ENCODE data around the gene PGBD1. TPM values are rescaled to one million over a fixed set of nuclear protein-coding genes. Genes with fewer than 3 reads are reported as not detected.

Gene PGBD1
- polyA plus RNA-seq, 1 of the 3 experiments (the other 2 are of a cell fraction): 2.5 TPM

DNA sequence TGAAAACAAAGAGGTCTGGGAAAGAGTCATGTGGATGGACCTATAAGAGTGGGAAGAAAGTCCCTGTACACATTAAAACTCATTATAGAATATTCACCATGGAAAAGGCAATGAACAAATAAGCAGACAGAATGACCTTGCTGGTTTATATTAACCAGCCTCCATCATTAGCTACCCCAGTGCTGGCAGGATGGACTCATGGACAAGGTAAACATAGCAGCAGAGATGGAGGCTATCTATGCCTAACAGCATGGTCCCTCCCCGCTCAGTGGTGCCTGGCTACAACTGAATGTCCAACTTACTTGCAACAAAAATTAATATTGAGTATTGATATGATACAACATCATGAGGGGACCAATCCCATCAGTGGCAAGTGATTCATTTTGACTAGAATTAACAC, 63.8 kb downstream of the PGBD1 start (continued):
- TF ChIP-seq, protein P1, sequence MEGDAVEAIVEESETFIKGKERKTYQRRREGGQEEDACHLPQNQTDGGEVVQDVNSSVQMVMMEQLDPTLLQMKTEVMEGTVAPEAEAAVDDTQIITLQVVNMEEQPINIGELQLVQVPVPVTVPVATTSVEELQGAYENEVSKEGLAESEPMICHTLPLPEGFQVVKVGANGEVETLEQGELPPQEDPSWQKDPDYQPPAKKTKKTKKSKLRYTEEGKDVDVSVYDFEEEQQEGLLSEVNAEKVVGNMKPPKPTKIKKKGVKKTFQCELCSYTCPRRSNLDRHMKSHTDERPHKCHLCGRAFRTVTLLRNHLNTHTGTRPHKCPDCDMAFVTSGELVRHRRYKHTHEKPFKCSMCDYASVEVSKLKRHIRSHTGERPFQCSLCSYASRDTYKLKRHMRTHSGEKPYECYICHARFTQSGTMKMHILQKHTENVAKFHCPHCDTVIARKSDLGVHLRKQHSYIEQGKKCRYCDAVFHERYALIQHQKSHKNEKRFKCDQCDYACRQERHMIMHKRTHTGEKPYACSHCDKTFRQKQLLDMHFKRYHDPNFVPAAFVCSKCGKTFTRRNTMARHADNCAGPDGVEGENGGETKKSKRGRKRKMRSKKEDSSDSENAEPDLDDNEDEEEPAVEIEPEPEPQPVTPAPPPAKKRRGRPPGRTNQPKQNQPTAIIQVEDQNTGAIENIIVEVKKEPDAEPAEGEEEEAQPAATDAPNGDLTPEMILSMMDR (IDR thresholded peaks at IDR 0.05): no peak
- no peak for TF ChIP-seq FOSL2 (IDR thresholded peaks at IDR 0.05; ENCODE audit: borderline replicate concordance, low read depth)
- TF ChIP-seq, protein P2, sequence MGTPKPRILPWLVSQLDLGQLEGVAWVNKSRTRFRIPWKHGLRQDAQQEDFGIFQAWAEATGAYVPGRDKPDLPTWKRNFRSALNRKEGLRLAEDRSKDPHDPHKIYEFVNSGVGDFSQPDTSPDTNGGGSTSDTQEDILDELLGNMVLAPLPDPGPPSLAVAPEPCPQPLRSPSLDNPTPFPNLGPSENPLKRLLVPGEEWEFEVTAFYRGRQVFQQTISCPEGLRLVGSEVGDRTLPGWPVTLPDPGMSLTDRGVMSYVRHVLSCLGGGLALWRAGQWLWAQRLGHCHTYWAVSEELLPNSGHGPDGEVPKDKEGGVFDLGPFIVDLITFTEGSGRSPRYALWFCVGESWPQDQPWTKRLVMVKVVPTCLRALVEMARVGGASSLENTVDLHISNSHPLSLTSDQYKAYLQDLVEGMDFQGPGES (IDR thresholded peaks at IDR 0.05; ENCODE audit: low read depth, low read length): no peak
- TF ChIP-seq SMC3 (IDR thresholded peaks at IDR 0.05; ENCODE audit: low read depth, low read length): no peak
- no peak for TF ChIP-seq FOXM1 (IDR thresholded peaks at IDR 0.05; ENCODE audit: low read depth)

DNA sequence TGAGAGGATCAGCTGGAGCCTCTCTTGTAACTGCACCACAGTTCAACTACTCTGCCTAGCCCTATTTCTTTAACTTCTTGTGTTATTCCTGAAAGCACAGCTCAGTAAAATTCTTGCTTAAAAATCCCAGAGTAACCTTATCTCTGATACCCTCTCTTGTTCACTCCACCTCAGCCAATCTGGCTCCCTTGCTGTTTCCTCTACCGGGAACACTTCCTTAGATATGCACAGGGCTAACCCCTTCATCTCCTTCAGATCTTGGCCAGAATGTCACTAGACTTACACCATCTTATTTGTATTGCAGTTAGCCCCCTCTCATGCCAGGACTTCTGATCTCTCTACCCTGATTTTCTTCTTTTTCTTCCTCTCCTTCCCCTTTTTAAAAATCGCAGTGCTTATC, 65.7 kb downstream of the PGBD1 start:
- H3F3A ChIP-seq (replicated peaks; ENCODE audit: insufficient read depth): peaks cover 4% of the 10 kb centered on the region
- peaks cover 6% of the 10 kb centered on the region; the same call in 1 of the 2 replicates for H3K27me3 ChIP-seq (ENCODE audit: insufficient read depth)
- peaks cover 0 to 6% of the 10 kb centered on the region in 2 experiments; a peak in 3 of 4 replicates for H3K4me1 ChIP-seq (ENCODE audit: control insufficient read depth in 1 of 2, insufficient read depth in 2 of 2, low read depth in 1 of 2, low read length in 1 of 2)
- H3K9ac ChIP-seq: no peak overlapping the region
- no peak for TF ChIP-seq YY1 (IDR thresholded peaks at IDR 0.05; ENCODE audit: low read depth)
- TF ChIP-seq GATA2 (CRISPR knock-in tag; IDR thresholded peaks at IDR 0.05): no peak
- POLR2A ChIA-PET: no interaction called here
- H3K9me2 ChIP-seq: no peaks in the 10 kb centered on the region
- WGBS (ENCODE audit: low lambda C conversion rate): 27% methylated on average over 2 of the region's 2 CpGs
- H3K79me2 ChIP-seq (ENCODE audit: insufficient read depth): peaks cover 23% of the 10 kb centered on the region
- no peak overlapping the region for H2AFZ ChIP-seq (ENCODE audit: low read depth)
- no peaks in the 10 kb centered on the region for H3K9me3 ChIP-seq
- H3K27ac ChIP-seq (ENCODE audit: low read depth in 2 of 2, low read length in 1 of 2): no peak overlapping the region
- DNase-seq: no peak
- H3K4me2 ChIP-seq: no peak overlapping the region
- CTCF ChIA-PET: interaction anchor here (1.5 to 2.1 kb wide), 2 partner anchors 10 to 64 kb away, joined by 3 to 8 read pairs; no protein-coding TSS in a partner anchor
- H3K36me3 ChIP-seq (replicated peaks in 1 of 2; ENCODE audit: control insufficient read depth in 1 of 2, insufficient read depth in 2 of 2, low read length in 1 of 2): no peaks in the 10 kb centered on the region
- H3K4me3 ChIP-seq (ENCODE audit: low read depth in 2 of 2, low read length in 1 of 2): no peak overlapping the region
- no peaks in the 10 kb centered on the region for H4K20me1 ChIP-seq (ENCODE audit: insufficient read depth)

DNA sequence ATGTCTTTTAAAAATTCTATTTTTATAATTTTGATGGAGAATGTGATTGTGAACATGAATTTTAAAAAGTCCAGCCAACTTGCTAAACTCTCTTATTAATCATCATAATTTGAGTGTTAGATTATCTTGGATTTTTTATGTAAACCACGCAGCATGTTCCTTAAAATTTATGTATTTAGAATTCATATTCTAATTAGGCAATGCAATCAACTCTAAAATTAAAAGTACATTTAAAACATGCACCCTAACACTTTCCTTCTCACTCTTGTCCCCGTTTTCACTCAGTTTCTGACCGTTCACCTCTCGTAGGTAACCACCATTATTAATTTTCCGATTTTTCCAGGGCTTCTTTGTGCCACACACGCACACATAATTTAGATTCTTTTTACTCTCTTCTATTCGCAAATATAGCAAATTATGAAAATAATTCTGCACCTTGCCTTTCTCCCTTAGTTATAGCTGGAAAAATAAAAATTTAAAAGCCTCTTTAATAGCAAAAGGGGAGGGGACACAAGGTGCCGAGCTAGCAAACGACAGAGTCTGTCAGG, 68.0 kb downstream of the PGBD1 start:
- H3K9me2 ChIP-seq: no peaks in the 10 kb centered on the region
- peak overlapping the region; percentile 49 to 83; a peak in 3 of 4 replicates for H3K27ac ChIP-seq (ENCODE audit: low read depth in 2 of 2, low read length in 1 of 2)
- H3K9ac ChIP-seq: peak overlapping the region; percentile 73; the same call in 1 of the 2 replicates
- H3K79me2 ChIP-seq (ENCODE audit: insufficient read depth): peaks cover 40% of the 10 kb centered on the region
- peaks cover 6% of the 10 kb centered on the region; the same call in 1 of the 2 replicates for H3K27me3 ChIP-seq (ENCODE audit: insufficient read depth)
- H3F3A ChIP-seq (replicated peaks; ENCODE audit: insufficient read depth): peaks cover 4% of the 10 kb centered on the region
- DNase-seq: no peak
- H3K4me3 ChIP-seq (ENCODE audit: low read depth in 2 of 2, low read length in 1 of 2): peak overlapping the region; percentile 89 to 92
- CTCF ChIA-PET: interaction anchor here (0.7 to 1.5 kb wide), 2 partner anchors 12 to 193 kb away, joined by 3 to 4 read pairs; no protein-coding TSS in a partner anchor
- peak overlapping the region; percentile 76 for H3K4me2 ChIP-seq
- no peaks in the 10 kb centered on the region for H4K20me1 ChIP-seq (ENCODE audit: insufficient read depth)
- TF ChIP-seq MXI1 (IDR thresholded peaks at IDR 0.05; ENCODE audit: low read depth, low read length) (0 out of 2 replicates have a peak, but pooled peaks have one; percentile 50), MEF2A (IDR thresholded peaks at IDR 0.05; ENCODE audit: borderline replicate concordance, low read depth) (no peak), YY1 (IDR thresholded peaks at IDR 0.05; ENCODE audit: low read depth) (0 out of 2 replicates have a peak, but pooled peaks have one; percentile 48), EP300 (IDR thresholded peaks at IDR 0.05; ENCODE audit: borderline replicate concordance in 1 of 2, low read depth in 1 of 2, low read length in 1 of 2) (no peak)
- H2AFZ ChIP-seq (ENCODE audit: low read depth): peak overlapping the region; percentile 98
- under 1% methylated on average over 9 of the region's 9 CpGs for WGBS (ENCODE audit: low lambda C conversion rate)
- H3K36me3 ChIP-seq (replicated peaks in 1 of 2; ENCODE audit: control insufficient read depth in 1 of 2, insufficient read depth in 2 of 2, low read length in 1 of 2): no peaks in the 10 kb centered on the region
- POLR2A ChIA-PET: interaction anchor here (0.9 to 1.4 kb wide), 5 partner anchors 9 to 208 kb away, joined by 3 to 10 read pairs (median 5); partner anchors contain the start of genes PGBD1, ZKSCAN8 and ZSCAN26
- H3K9me3 ChIP-seq: no peaks in the 10 kb centered on the region
- peaks cover 0 to 6% of the 10 kb centered on the region in 2 experiments; a peak in 3 of 4 replicates for H3K4me1 ChIP-seq (ENCODE audit: control insufficient read depth in 1 of 2, insufficient read depth in 2 of 2, low read depth in 1 of 2, low read length in 1 of 2)
